ENCODE measurements around the gene MECP2. TPM values are rescaled to one million over a fixed set of nuclear protein-coding genes. Genes with fewer than 3 reads are reported as not detected.

Gene MECP2
- total and polyA plus RNA-seq, 2 donors (not counting 1 experiment from before 2014, with no cell fraction given), result 20.0 to 122 TPM

GRCh38 chrX:153972368-153973126, 125.0 kb downstream of the MECP2 start, which contains the start of gene TMEM187:
TSS of gene TMEM187 (plus strand) at chrX:153972754. CDS start at chrX:153982063, 9,309 bp downstream.
- ChIA-PET POLR2A (interaction anchor here (1.0 to 2.5 kb wide), 2 partner anchors 46 to 425 kb away, joined by 3 to 35 read pairs; partner anchors contain the start of gene ARHGAP4), CTCF (interaction anchor here (2.1 kb wide), 1 partner anchor 48 kb away, joined by 5 read pairs; no protein-coding TSS in a partner anchor)
- Mint-ChIP-seq H3K27me3 (no peaks in the 10 kb centered on the region), H3K27ac (peak within 1 kb of the TSS; percentile 100), H3K4me3 (peak within 1 kb of the TSS; percentile 100), H3K4me1 (peaks cover 40% of the 10 kb centered on the region), H3K9me3 (ENCODE audit: insufficient read depth) (no peaks in the 10 kb centered on the region)
- Histone ChIP-seq H3K4me2 (replicated peaks; ENCODE audit: low read depth, low read length, poor library complexity, severe bottlenecking) (peak within 1 kb of the TSS; percentile 70), H3K27me3 (replicated peaks in 1 of 4; ENCODE audit: control extremely low read depth in 1 of 4, control insufficient read depth in 3 of 4, insufficient read depth in 4 of 4, low read length in 3 of 4) (no peaks in the 10 kb centered on the region), H3K9me3 (ENCODE audit: control extremely low read depth in 1 of 3, control insufficient read depth in 2 of 3, insufficient read depth in 1 of 3, low read length in 2 of 3) (no peaks in the 10 kb centered on the region), H3K9ac (ENCODE audit: low read length) (peak within 1 kb of the TSS; percentile 100), H3K4me1 (ENCODE audit: control insufficient read depth in 2 of 2, insufficient read depth in 2 of 2, low read length in 2 of 2) (peaks cover 38 to 42% of the 10 kb centered on the region in 2 donors), H3K27ac (ENCODE audit: low read length in 2 of 2) (peak within 1 kb of the TSS; percentile 100), H3K79me2 (ENCODE audit: control insufficient read depth, insufficient read depth, low read length) (peaks cover 38% of the 10 kb centered on the region), H4K20me1 (ENCODE audit: control insufficient read depth, insufficient read depth, low read length, poor library complexity, severe bottlenecking) (peaks cover 20% of the 10 kb centered on the region), H2AFZ (ENCODE audit: insufficient read depth, low read depth, low read length, poor library complexity, severe bottlenecking) (peak within 1 kb of the TSS; percentile 71), H3K4me3 (ENCODE audit: control extremely low read depth in 1 of 5, extremely low read depth in 1 of 5, insufficient read depth in 1 of 5, low read depth in 2 of 5, low read length in 4 of 5) (peak within 1 kb of the TSS; percentile 64 to 99 (median 97)), H3K36me3 (replicated peaks in 1 of 2; ENCODE audit: control extremely low read depth in 1 of 2, control insufficient read depth in 1 of 2, extremely low read depth in 1 of 2, insufficient read depth in 2 of 2, low read length in 1 of 2) (peaks cover 0 to 4% of the 10 kb centered on the region in 2 experiments)
- ATAC-seq (ENCODE audit: low read depth), result peak; percentile 57
- under 1% methylated on average over 81 of the region's 103 CpGs for WGBS (ENCODE audit: insufficient coverage)
- DNase-seq, result peak; percentile 92
- TF ChIP-seq, protein P1, sequence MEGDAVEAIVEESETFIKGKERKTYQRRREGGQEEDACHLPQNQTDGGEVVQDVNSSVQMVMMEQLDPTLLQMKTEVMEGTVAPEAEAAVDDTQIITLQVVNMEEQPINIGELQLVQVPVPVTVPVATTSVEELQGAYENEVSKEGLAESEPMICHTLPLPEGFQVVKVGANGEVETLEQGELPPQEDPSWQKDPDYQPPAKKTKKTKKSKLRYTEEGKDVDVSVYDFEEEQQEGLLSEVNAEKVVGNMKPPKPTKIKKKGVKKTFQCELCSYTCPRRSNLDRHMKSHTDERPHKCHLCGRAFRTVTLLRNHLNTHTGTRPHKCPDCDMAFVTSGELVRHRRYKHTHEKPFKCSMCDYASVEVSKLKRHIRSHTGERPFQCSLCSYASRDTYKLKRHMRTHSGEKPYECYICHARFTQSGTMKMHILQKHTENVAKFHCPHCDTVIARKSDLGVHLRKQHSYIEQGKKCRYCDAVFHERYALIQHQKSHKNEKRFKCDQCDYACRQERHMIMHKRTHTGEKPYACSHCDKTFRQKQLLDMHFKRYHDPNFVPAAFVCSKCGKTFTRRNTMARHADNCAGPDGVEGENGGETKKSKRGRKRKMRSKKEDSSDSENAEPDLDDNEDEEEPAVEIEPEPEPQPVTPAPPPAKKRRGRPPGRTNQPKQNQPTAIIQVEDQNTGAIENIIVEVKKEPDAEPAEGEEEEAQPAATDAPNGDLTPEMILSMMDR (IDR thresholded peaks at IDR 0.05), result no peak
- TF ChIP-seq EZH2 (IDR thresholded peaks at IDR 0.05; ENCODE audit: borderline replicate concordance, insufficient read depth, low read depth, low read length, poor library complexity, severe bottlenecking), result no peak
- intact Hi-C loops (cut with micrococcal nuclease), result loop anchor here (2.0 to 5.0 kb wide), 4 partner anchors 35 to 405 kb away; partner anchors contain the start of genes EMD and IRAK1

Small RNA genes within 50 kb of the gene (small RNA-seq; reads per million reads assigned to genes)
- not detected for gene MIR3202-1 (ENCODE audit: insufficient read length, low read depth, low replicate concordance)

Other genes starting within 250 kb of the MECP2 start
- gene L1CAM, start 211.5 kb downstream of the MECP2 start, total RNA-seq, result 19.9 and 22.2 TPM in 2 replicates
- gene L1CAM, start 211.5 kb downstream of the MECP2 start, polyA plus RNA-seq, result 8.9 and 9.4 TPM in 2 replicates
- gene AVPR2, start 193.0 kb downstream of the MECP2 start, total RNA-seq, result 0.53 TPM in 1 of 2 replicates, not detected in the other
- gene AVPR2, start 193.0 kb downstream of the MECP2 start, polyA plus RNA-seq, result 0.12 TPM in 1 of 2 replicates, not detected in the other
- gene ARHGAP4, start 171.5 kb downstream of the MECP2 start, total RNA-seq, result 242 TPM in 2 replicates
- 711 and 922 TPM in 2 replicates for gene ARHGAP4, start 171.5 kb downstream of the MECP2 start, polyA plus RNA-seq
- 78.3 and 87.3 TPM in 2 replicates for gene NAA10, start 162.7 kb downstream of the MECP2 start, total RNA-seq
- gene NAA10, start 162.7 kb downstream of the MECP2 start, polyA plus RNA-seq, result 90.5 and 102 TPM in 2 replicates
- 39.2 and 39.7 TPM in 2 replicates for gene RENBP, start 153.1 kb downstream of the MECP2 start, total RNA-seq
- gene RENBP, start 153.1 kb downstream of the MECP2 start, polyA plus RNA-seq, result 28.0 and 30.6 TPM in 2 replicates
- 57.7 and 59.4 TPM in 2 replicates for gene HCFC1, start 125.9 kb downstream of the MECP2 start, total RNA-seq
- gene HCFC1, start 125.9 kb downstream of the MECP2 start, polyA plus RNA-seq, result 32.1 and 37.7 TPM in 2 replicates
- gene TMEM187, start 125.0 kb downstream of the MECP2 start, total RNA-seq, result 3.8 and 5.5 TPM in 2 replicates
- 3.2 and 6.4 TPM in 2 replicates for gene TMEM187, start 125.0 kb downstream of the MECP2 start, polyA plus RNA-seq
- 112 and 121 TPM in 2 replicates for gene IRAK1, start 77.8 kb downstream of the MECP2 start, total RNA-seq
- gene IRAK1, start 77.8 kb downstream of the MECP2 start, polyA plus RNA-seq, result 96.9 and 118 TPM in 2 replicates
- not detected in 2 replicates for gene OPN1LW, start 46.5 kb upstream of the MECP2 start, total RNA-seq
- not detected in 2 replicates for gene OPN1LW, start 46.5 kb upstream of the MECP2 start, polyA plus RNA-seq
- gene OPN1MW, start 84.9 kb upstream of the MECP2 start, total RNA-seq, result not detected in 2 replicates
- gene OPN1MW, start 84.9 kb upstream of the MECP2 start, polyA plus RNA-seq, result not detected in 2 replicates
- not detected in 2 replicates for gene OPN1MW2, start 122.0 kb upstream of the MECP2 start, total RNA-seq
- gene OPN1MW2, start 122.0 kb upstream of the MECP2 start, polyA plus RNA-seq, result not detected in 2 replicates
- gene OPN1MW3, start 159.9 kb upstream of the MECP2 start, total RNA-seq, result not detected in 2 replicates
- gene OPN1MW3, start 159.9 kb upstream of the MECP2 start, polyA plus RNA-seq, result not detected in 2 replicates
- not detected in 2 replicates for gene TEX28, start 197.4 kb upstream of the MECP2 start, total RNA-seq
- not detected in 2 replicates for gene TEX28, start 197.4 kb upstream of the MECP2 start, polyA plus RNA-seq
- 0.22 and 0.96 TPM in 2 replicates for gene TKTL1, start 198.1 kb upstream of the MECP2 start, total RNA-seq
- gene TKTL1, start 198.1 kb upstream of the MECP2 start, polyA plus RNA-seq, result 0.18 and 0.37 TPM in 2 replicates

All from B cell (primary cell).